HG02852 (cell line): ENCODE data around the gene SSTR3.

Experiments
- ATAC-seq: cut with Tn5 transposase; IDR thresholded peaks from one replicate; pipeline ENCODE4 v1.9.1; 2021; ENCODE audit warnings: mild to moderate bottlenecking, moderate library complexity; ENCODE audit not compliant: unreplicated experiment

Gene SSTR3

DNA sequence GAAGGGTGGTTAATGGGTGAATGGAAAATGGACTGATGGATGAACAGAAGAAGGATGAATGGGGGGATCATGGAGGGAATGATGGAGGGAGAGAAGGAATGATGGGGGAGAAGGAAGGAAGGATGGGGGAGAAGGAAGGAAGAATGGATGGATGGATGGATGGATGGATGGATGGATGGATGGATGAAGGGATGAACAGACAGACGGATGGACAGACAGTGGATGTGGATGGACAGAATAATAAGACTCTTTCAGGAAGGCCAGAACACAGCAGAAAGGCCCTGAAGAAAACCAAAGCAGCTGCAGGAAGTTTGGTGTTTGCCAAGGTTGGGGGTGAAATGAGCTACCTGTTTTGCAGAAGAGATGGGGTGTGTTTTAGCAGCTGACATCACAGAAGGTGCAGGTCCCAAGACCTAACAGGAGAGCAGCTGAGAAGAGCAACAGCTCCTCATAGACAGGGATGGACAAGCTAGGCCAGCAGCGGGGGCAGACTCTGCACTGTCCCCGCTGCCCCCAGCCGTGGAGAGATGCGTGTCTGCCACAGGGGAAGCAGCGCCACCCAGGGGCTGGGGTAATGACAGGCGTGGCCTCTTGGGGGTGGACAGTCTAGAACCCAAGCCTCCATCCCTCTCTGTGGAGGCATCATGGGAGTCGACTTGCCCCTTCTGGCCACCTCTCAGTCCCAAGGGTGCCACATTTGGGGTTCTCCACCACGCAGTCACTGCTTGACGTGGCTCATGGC is 42.2 kb downstream of the SSTR3 start:
- ATAC-seq: no peak

DNA sequence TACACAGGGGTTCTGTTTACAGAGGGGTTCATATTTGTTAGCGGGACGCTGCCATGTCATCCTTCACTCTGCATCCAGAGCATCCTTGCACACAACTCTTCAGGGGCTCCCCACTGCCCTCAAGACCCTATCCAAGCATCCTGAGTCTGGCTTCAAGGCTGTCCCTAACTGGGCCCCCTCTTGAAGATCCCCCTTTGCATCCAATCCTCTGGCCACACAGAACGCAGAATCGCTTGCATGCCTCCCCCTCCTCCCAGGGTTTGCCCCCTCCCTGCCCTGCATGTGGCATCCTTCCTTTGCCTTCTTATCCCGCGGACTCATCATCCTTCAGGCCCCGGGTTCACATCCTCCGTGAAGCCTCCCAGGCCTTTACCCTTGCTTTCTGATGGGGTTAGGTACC is 42.9 kb downstream of the SSTR3 start:
- ATAC-seq: no peak

- ATAC-seq: no peak
Measured at GRCh38 chr22:37167981-37168647, 44.2 kb downstream of the SSTR3 start.

DNA sequence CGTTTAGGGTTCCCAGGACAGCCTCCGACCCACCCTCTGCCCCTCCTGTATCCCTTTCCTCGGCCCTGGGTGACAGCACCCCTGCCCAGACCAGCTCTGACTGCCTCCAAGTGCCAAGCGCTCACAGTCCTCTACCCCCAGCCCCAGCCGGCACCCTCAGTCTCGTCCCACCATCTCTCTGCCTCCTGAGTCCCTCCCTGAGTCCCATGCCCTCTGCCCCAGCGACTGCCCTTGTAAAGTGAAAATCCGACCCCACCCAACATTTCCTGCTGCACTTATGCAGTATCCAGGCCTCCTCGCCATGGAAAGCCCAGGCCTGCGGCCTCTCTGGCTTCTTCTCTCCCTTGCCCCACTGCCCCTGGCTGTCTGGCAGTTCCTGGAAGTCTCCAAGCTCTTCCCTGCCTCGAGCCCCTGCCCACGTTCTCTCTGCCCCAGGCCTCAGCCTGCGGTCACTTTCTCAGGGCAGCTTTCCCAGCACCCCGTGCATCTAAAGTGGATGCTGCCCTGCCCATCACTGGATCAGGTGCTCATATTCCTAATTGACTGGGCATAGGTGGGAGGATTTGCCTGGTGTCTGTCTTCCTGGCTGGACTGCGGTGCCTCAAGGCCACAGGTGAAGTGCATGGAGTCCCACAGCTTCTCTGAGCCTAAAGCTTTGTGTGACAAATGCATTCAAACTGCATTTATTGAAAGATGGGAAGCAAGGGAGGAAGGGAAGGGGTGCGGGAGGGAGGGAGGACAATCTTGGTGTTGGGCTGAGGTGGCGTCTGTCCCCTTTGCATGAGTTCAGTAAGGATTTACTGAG is 44.9 kb downstream of the SSTR3 start:
- ATAC-seq: no peak

DNA sequence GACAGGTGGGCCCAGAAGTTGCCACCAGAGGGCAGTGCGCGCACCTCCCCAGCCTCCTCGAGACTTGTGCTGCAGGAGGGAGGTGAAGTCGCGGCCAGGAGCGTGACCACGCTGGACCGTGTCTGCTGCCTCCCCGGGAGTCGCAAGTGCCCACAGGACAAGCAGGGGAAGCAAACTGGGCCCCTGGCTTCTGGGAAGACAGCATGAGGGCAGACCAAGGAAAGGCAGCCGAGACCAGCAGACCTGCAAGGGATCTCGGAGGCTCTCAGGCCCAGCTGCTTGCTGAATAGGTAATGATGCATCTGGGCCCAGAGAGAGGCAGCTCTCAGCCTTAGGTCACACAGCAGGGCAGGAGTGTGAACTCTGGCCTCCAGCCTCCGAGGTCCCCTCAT is 45.6 kb downstream of the SSTR3 start:
- ATAC-seq: no peak

- ATAC-seq: no peak
Measured at GRCh38 chr22:37165940-37166674, 46.2 kb downstream of the SSTR3 start.

DNA sequence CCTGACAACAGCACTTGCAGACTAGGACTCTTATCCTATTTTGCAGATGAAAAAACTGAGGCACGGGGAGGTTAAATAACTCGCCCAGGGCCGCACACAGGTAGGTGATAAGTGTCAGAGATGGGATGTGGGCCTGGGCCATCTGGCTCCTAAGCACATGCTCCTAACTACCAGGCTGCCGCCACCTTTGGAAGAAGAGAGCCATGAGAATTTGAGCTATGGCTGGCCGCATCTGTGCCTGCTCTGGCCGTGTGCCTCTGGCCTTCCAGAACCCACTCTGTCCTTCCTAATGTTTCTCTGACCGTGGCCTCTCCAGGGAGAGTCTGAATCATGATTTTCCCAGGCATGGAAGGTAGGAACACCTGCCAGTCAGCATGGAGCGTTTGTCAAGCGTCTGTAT is 47.2 kb downstream of the SSTR3 start:
- no peak for ATAC-seq

GRCh38 chr22:37164505-37164887 is 47.8 kb downstream of the SSTR3 start:
- ATAC-seq: no peak

GRCh38 chr22:37163575-37164504 is 48.4 kb downstream of the SSTR3 start:
- ATAC-seq: no peak

DNA sequence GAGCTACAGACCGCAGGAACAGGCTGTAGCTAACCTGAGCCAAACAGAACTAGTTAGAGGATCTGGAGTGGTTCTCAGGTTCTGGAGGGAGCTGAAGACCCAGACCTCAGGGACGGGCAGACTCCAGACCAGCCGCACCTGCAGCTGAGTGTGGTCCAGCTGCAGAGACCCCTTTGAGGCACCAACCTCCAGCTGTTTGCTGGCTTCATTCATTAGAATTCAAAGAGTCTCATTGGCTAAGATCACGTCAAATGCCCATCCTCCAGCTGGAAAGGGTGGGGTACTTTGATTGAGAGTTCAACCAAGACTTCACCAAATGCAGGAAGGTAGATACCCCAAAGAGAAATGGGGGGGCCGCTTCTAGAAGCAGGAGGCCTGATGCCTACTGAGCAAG is 49.2 kb downstream of the SSTR3 start:
- ATAC-seq: no peak

- ATAC-seq: peak; percentile 48
Measured at GRCh38 chr22:37162221-37163095, 49.8 kb downstream of the SSTR3 start.

DNA sequence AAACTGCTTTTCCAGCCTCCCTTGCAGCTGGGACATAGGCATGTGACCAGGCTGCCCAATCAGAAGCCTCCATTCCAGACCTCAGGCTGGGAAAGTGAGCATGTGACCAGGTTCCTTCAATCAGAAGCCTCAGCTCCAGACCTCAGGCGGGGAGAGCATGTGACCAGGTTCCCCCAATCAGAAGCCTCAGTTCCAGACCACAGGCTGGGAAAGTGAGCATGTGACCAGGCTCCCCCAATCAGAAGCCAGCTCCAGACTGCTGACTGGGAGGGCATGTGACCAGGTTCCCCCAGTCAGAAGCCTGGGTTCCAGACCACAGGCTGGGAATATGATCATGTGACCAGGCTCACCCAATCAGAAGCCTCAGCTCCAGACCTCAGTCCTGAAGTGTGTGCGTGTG is 50.8 kb downstream of the SSTR3 start:
- no peak for ATAC-seq

DNA sequence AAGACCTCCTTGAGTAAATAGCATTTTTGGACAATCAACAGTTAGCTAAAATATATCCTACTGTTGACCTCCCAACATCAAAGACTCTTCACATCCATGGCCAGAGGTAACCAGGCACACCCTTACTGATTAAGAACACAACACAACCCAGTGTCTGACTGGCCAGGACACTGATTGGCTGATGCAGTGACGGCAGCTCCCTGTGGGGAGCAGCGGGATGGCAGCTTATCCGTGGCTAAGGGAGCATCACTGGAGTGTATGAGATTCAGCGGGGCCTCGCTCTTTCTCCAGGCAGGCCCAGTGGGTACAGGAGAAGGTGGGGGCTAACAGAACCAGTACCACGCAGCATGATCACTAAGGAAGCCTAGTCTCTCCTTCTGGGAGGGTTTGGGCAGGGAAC is 52.2 kb downstream of the SSTR3 start:
- no peak for ATAC-seq

- no peak for ATAC-seq
Measured at GRCh38 chr22:37158963-37159290, 53.4 kb downstream of the SSTR3 start.

- no peak for ATAC-seq
Measured at GRCh38 chr22:37157516-37158285, 54.6 kb downstream of the SSTR3 start.

DNA sequence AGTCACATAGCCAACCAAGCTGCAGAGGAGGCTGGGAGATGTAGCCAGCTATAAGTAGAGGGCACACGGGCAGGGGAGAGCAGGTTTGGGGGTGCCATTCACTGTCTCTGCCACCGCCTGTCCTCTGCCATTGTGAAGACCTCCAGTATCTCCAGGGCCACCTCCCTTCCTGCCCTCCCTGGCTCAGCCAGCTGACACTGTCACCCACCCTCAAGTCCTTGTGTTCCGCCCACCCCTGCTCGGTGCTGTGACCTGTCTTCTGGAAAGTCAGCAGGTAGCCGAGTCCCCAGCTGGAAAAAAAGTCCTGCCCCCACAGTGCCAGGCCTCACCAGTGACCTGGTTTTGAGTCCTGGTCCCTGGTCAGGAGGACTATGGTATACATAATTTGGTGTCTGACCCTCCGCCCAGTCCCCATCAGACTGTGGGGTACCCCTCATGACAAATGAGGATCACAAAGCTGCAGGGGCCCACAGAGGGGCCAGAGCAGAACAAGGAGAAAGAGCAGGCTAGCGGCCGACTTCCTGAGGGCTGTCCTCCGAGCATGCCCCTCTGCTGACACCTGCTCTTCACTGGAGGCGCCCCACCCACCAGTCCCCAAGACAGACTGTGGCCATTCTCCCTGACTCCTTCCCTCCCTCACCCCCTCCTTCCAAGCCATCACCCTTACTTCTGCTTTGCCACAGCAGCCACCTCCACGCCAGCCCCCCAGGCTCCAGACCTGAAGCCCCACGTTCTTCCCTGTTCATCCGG is 55.4 kb downstream of the SSTR3 start:
- no peak for ATAC-seq

DNA sequence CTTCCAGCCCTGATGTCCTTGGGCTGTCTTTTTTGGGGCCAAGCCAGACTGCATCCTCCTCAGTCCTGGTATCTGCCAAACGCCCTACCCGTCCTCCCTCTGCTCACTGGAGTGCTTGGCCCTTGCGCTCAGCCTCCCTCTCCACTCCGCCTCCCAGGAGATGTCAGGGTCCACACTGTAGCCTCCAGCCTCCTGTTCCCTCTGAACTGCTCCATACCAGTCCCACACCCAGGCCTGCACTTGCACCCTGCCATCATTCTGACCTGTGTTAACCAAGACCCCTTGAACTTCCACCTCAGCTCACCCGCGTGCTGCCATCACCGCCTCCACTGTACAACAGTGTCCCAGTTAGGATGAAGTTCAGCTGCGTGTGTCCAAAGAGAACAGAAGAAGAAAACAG is 56.3 kb downstream of the SSTR3 start:
- no peak for ATAC-seq
